Glutamatergic neuron (in vitro differentiated cells): ENCODE results near the gene GTPBP6. TPM values are rescaled to one million over a fixed set of nuclear protein-coding genes. Genes with fewer than 3 reads are reported as not detected.
"Not testable (repeated sequence)": the region's sequence is repeated elsewhere in the genome, so short reads cannot be mapped to it uniquely, and the experiment has no call there.

Experiments used
- DNase-seq: peaks from one replicate; pipeline ENCODE4 v3.0.0; 2022
- H3K27ac Mint-ChIP-seq: one replicate; pipeline ENCODE4 v1.8.0; 2020; ENCODE audit warnings: mild to moderate bottlenecking, mixed read lengths, inconsistent platforms; ENCODE audit not compliant: unreplicated experiment
- H3K27me3 Mint-ChIP-seq: one replicate; pipeline ENCODE4 v1.8.0; 2020; ENCODE audit warnings: mild to moderate bottlenecking, moderate library complexity, mixed read lengths, inconsistent platforms; ENCODE audit not compliant: unreplicated experiment
- H3K36me3 Mint-ChIP-seq: one replicate; pipeline ENCODE4 v1.8.0; 2020; ENCODE audit warnings: mild to moderate bottlenecking, mixed read lengths, inconsistent platforms; ENCODE audit not compliant: unreplicated experiment
- H3K4me1 Mint-ChIP-seq: one replicate; pipeline ENCODE4 v1.8.0; 2020; ENCODE audit warnings: mild to moderate bottlenecking, low read depth, mixed read lengths, inconsistent platforms; ENCODE audit not compliant: unreplicated experiment
- H3K4me3 Mint-ChIP-seq: one replicate; pipeline ENCODE4 v1.8.0; 2020; ENCODE audit warnings: mild to moderate bottlenecking, mixed read lengths, inconsistent platforms; ENCODE audit not compliant: unreplicated experiment
- H3K9me3 Mint-ChIP-seq: one replicate; pipeline ENCODE4 v1.8.0; 2020; ENCODE audit warnings: mild to moderate bottlenecking, moderate library complexity, mixed read lengths, inconsistent platforms; ENCODE audit not compliant: unreplicated experiment
- total RNA-seq: library from RNA; stranded (reverse); fragmentation: NEBNext Ultra II Directional; extraction: Animal tissue kit (Norgen Biotek cat#: 25700); gene quantifications from one replicate; pipeline ENCODE4 v1.2.1, GENCODE V29; 2021; ENCODE audit not compliant: unreplicated experiment
- TF ChIP-seq, protein P1 (sequence below): fragments of 200-600 bp; sonication (generic); IDR thresholded peaks from one replicate; pipeline ENCODE4 v1.5.0; 2021; ENCODE audit not compliant: partially characterized antibody, unreplicated experiment

The GTPBP6 gene
- total RNA-seq, 1 donor from 2014 or later = 52.3 TPM

DNA sequence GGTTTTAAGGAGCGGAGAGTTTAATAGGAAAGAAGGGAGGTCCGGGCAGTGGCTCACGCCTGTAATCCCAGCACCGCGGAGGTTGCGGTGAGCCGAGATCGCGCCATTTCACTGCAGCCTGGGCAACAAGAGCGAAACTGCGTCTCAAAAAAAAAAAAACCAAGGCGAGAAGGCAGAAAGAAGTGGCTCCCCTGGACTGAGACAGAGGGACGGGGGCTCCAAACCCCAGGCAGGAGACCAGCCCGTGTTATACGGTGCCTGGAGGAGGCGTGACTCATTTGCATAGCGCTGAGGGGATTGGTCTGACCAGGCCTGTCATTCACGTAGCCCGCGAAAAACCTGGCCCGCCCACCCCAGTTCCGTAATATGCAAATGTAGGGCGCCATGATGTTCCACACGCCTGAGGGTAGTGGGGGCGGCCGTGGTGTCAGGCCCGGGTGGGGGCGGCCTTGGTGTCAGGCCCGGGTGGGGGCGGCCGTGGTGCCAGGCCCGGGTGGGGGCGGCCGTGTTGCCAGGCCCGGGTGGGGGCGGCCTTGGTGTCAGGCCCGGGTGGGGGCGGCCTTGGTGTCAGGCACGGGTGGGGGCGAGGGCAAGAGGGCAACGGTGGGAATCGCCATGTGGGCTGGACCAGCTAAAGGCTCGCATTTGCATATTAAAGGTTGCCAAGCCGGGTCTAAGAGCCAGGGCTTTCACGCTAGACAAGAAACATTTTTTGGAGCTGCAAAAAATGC is 35.3 kb downstream of the GTPBP6 start:
- TF ChIP-seq, protein P1, sequence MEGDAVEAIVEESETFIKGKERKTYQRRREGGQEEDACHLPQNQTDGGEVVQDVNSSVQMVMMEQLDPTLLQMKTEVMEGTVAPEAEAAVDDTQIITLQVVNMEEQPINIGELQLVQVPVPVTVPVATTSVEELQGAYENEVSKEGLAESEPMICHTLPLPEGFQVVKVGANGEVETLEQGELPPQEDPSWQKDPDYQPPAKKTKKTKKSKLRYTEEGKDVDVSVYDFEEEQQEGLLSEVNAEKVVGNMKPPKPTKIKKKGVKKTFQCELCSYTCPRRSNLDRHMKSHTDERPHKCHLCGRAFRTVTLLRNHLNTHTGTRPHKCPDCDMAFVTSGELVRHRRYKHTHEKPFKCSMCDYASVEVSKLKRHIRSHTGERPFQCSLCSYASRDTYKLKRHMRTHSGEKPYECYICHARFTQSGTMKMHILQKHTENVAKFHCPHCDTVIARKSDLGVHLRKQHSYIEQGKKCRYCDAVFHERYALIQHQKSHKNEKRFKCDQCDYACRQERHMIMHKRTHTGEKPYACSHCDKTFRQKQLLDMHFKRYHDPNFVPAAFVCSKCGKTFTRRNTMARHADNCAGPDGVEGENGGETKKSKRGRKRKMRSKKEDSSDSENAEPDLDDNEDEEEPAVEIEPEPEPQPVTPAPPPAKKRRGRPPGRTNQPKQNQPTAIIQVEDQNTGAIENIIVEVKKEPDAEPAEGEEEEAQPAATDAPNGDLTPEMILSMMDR = no peak
- peak overlapping the region; percentile 68 for H3K27ac Mint-ChIP-seq
- no peaks in the 10 kb centered on the region for H3K36me3 Mint-ChIP-seq
- peaks cover 5% of the 10 kb centered on the region for H3K27me3 Mint-ChIP-seq
- DNase-seq = peak; percentile 89
- no peaks in the 10 kb centered on the region for H3K4me1 Mint-ChIP-seq
- peaks cover 12% of the 10 kb centered on the region for H3K9me3 Mint-ChIP-seq
- H3K4me3 Mint-ChIP-seq = peak overlapping the region; percentile 96

DNA sequence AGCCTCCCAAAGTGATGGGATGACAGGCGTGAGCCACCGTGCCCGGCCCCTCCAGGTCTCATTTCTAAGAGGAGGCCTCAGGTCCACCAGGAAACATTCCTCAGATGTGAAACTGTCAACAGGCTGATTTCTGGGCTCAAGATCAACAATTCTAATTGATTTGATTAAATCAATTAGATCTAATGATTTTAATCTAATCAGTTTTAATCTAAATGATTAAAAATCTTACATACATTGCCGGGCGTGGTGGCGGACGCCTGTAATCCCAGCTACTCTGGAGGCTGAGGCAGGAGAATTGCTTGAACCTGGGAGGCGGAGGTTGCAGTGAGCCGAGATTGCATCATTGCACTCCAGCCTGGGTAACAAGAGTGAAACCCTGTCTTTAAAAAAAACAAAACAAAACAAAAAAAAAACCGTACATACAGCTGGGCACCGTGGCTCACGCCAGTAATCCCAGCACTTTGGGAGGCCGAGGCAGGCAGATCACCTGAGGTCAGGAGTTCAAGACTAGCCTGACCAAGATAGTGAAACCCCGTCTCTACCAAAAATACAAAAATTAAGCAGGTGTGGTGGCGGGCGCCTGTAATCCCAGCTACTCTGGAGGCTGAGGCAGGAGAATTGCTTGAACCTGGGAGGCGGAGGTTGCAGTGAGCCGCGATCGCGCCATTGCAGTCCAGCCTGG is 36.5 kb downstream of the GTPBP6 start:
- H3K4me1 Mint-ChIP-seq, DNase-seq, H3K36me3 Mint-ChIP-seq, H3K27me3 Mint-ChIP-seq, H3K27ac Mint-ChIP-seq: not testable (repeated sequence)
- peaks cover 12% of the 10 kb centered on the region for H3K9me3 Mint-ChIP-seq
- H3K4me3 Mint-ChIP-seq = peak overlapping the region; percentile 83

DNA sequence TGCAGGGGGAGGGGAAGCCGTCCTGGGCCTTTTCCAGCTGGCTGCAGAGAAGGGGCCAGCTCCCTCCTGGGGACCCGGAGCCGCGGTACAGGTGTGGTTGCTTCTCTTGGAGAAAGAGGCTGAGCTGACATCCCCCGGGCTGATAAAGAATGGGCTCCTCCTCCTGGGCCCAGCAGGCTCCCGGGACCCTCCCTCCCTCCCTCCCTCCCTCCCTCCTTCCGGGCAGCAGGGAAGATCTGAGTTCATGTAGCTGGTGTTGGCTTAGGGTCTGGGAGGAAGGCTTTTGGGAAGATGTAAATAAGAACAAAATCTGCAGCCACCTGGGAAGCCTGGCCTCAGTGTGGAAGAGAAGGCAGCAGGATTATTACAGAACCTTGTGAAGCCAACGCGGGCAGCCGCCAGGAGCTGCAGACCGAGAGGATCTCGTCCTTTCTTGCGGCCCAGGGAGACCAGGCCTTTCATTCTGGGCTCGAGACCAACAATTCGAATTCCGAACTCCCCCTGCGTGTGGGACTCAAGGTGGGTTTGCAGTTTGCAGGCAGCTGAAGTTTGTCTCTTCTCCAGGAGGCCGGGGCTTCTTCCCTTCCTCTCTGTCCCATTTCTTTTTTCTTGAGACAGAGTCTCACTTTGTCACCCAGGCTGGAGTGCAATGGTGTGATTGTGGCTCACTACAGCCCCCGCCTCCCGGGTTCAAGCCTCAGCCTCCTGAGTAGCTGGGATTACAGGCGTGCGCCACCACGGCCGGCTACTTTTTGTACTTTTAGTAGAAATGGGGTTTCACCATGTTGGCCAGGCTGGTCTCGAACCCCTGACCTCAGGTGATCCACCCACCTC is 37.2 kb downstream of the GTPBP6 start, which contains the start of gene PLCXD1:
PLCXD1 (plus strand) TSS at position 216 of the 834 bp plus-strand sequence. CDS start 2,807 bp downstream, outside the sequence.
- peak; percentile 72 for DNase-seq
- Mint-ChIP-seq H3K4me1 (no peaks in the 10 kb centered on the region), H3K27ac (peak within 1 kb of the TSS; percentile 78), H3K9me3 (peaks cover 12% of the 10 kb centered on the region), H3K36me3 (no peaks in the 10 kb centered on the region), H3K27me3 (peaks cover 7% of the 10 kb centered on the region), H3K4me3 (peak within 1 kb of the TSS; percentile 83)
- TF ChIP-seq, protein P1 = no peak

DNA sequence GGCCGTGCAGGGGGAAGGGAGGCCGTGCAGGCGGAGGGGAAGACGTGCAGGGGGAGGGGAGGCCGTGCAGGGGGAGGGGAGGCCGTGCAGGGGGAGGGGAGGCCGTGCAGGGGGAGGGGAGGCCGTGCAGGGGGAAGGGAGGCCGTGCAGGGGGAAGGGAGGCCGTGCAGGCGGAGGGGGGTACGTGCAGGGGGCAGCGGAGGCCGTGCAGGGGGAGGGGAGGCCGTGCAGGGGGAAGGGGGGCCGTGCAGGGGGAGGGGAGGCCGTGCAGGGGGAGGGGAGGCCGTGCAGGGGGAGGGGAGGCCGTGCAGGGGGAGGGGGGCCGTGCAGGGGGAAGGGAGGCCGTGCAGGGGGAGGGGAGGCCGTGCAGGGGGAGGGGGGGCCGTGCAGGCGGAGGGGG is 37.9 kb downstream of the GTPBP6 start:
- not testable (repeated sequence) for H3K4me3 Mint-ChIP-seq, H3K27me3 Mint-ChIP-seq, H3K36me3 Mint-ChIP-seq, H3K27ac Mint-ChIP-seq, H3K4me1 Mint-ChIP-seq, DNase-seq
- peaks cover 12% of the 10 kb centered on the region for H3K9me3 Mint-ChIP-seq

DNA sequence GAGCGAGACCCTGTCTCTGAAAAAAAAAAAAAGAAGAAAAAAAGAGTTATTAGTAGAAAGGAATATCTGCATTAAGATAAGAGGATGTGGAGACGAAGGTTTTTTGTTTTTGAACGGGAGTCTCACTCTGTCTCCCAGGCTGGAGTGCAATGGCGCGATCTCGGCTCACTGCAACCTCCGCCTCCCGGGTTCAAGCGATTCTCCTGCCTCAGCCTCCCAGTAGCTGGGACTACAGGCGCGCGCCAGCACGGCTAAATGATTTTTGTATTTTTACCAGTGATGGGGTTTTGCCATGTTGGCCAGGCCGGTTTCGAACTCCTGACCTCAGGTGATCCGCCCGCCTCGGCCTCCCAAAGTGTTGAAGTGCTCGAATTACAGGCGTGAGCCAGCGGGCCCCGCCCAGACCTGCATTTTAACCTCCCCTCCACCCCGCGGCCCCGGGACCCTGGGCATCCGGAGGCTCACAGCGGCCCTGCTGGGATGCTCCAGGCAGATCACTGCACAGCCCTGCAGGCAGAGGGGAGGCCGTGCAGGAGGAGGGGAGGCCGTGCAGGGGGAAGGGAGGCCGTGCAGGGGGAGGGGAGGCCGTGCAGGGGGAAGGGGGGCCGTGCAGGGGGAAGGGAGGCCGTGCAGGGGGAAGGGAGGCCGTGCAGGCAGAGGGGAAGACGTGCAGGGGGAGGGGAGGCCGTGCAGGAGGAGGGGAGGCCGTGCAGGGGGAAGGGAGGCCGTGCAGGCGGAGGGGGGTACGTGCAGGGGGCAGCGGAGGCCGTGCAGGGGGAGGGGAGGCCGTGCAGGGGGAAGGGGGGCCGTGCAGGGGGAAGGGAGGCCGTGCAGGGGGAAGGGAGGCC is 38.6 kb downstream of the GTPBP6 start:
- not testable (repeated sequence) for H3K27ac Mint-ChIP-seq, H3K4me1 Mint-ChIP-seq, H3K36me3 Mint-ChIP-seq, DNase-seq, H3K27me3 Mint-ChIP-seq
- Mint-ChIP-seq H3K4me3 (peak overlapping the region; percentile 49), H3K9me3 (peaks cover 12% of the 10 kb centered on the region)
